OCI-LY1 (cell line): ENCODE measurements around the gene PPIL4.

Source experiments
- EZH2 ChIP-seq: fragments of 200-600 bp; sonication (generic), shearing (Covaris generic); IDR thresholded peaks from 2 replicates; pipeline ENCODE4 v1.8.0; 2017; ENCODE audit warnings: borderline replicate concordance, mixed run types, mild to moderate bottlenecking, antibody characterized with exemption, low read length, moderate library complexity, mixed read lengths
- TF ChIP-seq, protein P1 (sequence below): fragments of 200-600 bp; sonication (generic), shearing (Covaris generic); IDR thresholded peaks from 2 replicates; pipeline ENCODE4 v1.5.1; 2017; ENCODE audit warnings: mild to moderate bottlenecking, antibody characterized with exemption, low read length, moderate library complexity, mixed read lengths

DNA sequence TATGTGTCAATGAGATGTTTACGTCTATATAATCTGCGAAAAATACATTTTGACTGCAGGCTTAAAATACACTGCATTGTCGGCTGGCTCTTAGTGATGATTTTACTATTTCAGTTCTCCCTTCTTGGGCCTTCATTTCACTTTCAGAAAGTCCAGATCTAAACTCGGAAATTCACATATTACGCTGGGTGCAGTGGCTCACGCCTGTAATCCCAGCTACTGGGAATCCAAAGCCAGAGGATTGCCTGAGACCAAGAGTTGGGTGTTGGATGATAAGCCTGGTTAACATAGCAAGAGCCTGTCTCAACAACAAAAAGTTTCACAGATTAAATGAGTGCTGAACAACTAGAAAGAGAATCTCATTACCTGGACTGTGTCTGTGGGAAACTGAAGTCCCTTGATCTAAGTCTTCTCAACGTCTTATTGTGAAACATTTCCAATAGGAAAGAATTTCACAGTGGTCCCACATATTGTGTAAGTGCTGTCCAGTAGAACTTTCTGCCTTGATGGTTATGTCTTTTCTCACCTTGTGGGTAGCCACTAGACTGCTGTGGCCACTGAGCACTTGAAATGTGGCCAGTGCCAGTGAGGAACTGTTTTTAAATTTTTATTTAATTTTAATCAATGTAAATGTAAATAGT, 22.2 kb upstream of the PPIL4 start:
- no peak for TF ChIP-seq EZH2
- TF ChIP-seq, protein P1, sequence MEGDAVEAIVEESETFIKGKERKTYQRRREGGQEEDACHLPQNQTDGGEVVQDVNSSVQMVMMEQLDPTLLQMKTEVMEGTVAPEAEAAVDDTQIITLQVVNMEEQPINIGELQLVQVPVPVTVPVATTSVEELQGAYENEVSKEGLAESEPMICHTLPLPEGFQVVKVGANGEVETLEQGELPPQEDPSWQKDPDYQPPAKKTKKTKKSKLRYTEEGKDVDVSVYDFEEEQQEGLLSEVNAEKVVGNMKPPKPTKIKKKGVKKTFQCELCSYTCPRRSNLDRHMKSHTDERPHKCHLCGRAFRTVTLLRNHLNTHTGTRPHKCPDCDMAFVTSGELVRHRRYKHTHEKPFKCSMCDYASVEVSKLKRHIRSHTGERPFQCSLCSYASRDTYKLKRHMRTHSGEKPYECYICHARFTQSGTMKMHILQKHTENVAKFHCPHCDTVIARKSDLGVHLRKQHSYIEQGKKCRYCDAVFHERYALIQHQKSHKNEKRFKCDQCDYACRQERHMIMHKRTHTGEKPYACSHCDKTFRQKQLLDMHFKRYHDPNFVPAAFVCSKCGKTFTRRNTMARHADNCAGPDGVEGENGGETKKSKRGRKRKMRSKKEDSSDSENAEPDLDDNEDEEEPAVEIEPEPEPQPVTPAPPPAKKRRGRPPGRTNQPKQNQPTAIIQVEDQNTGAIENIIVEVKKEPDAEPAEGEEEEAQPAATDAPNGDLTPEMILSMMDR, result no peak
